ENCODE measurements around the gene SLC16A6. TPM values are rescaled to one million over a fixed set of nuclear protein-coding genes. Genes with fewer than 3 reads are reported as not detected.

Gene SLC16A6
- total and polyA plus RNA-seq, 2 of the 4 experiments (the other 2 are of a cell fraction), result 0.22 to 0.54 TPM

DNA sequence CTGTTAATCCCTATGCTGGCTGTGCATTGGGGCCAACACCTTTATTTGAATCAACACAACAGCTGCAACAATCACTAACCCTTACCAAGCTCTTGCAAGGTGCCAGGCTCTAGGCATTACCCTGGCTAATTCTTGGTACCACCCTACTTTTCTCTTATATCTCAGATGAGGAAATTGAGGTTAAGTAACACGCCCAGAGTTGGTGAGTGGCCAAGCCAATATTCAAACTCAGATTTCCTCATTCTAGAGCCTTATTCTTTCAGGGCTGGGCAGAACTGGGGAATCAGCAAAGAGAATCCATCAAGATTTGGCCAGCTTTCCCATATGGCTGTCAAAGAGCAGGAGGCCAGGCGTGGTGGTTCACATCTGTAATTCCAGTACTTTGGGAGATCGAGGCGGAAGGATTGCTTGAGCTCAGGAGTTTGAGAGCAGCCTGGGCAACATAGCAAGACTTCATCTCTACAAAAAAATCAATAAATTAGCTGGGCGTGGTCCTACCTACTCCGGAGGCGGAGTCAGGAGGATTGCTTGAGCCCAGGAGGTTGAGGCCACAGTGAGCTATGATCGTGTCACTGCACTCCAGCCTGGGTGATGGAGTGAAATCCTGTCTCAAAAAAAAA lies 24.1 kb upstream of the SLC16A6 start:
- no peak overlapping the region for H2BK120ac ChIP-seq (ENCODE audit: low read depth, low read length)
- no peak overlapping the region for H2BK5ac ChIP-seq (ENCODE audit: low read depth, low read length, poor library complexity, severe bottlenecking)
- no peaks in the 10 kb centered on the region for H3K9me3 ChIP-seq (ENCODE audit: control insufficient read depth, insufficient read depth, low read length)
- no peak for ATAC-seq (ENCODE audit: low read depth)
- no peak overlapping the region for H3K18ac ChIP-seq (ENCODE audit: low read depth, low read length)
- H3K4me2 ChIP-seq (ENCODE audit: low read depth, low read length), result no peak overlapping the region
- H2BK20ac ChIP-seq (ENCODE audit: low read depth, low read length), result no peak overlapping the region
- no peak overlapping the region for H2AK9ac ChIP-seq (replicated peaks; ENCODE audit: low read depth, low read length, poor library complexity)
- H3K56ac ChIP-seq (ENCODE audit: extremely low read depth, insufficient read depth, low read length), result no peak overlapping the region
- TF ChIP-seq MAZ (IDR thresholded peaks at IDR 0.05; ENCODE audit: borderline replicate concordance, low read depth, low read length) (no peak), RCOR1 (IDR thresholded peaks at IDR 0.05; ENCODE audit: insufficient replicate concordance, low read length) (no peak), SMC3 (IDR thresholded peaks at IDR 0.05; ENCODE audit: low read depth, low read length) (no peak), CHD1 (IDR thresholded peaks at IDR 0.05; ENCODE audit: low read depth, low read length) (no peak), FOS (IDR thresholded peaks at IDR 0.05; ENCODE audit: low read depth, low read length) (no peak)
- no peak overlapping the region for H3K4me3 ChIP-seq (ENCODE audit: insufficient read depth, low read depth, low read length)
- no peak overlapping the region for H4K91ac ChIP-seq (ENCODE audit: insufficient read depth, low read depth, low read length)
- ChIA-PET CTCF (no interaction called here), POLR2A (ENCODE audit: unreplicated experiment) (no interaction called here)
- no peak overlapping the region for H2BK15ac ChIP-seq (ENCODE audit: low read depth, low read length)
- H3K27me3 ChIP-seq (ENCODE audit: control insufficient read depth, insufficient read depth, low read length), result no peaks in the 10 kb centered on the region
- no peaks in the 10 kb centered on the region for H3K79me1 ChIP-seq (ENCODE audit: low read depth in 1 of 2, low read length in 2 of 2)
- H2AFZ ChIP-seq (replicated peaks; ENCODE audit: low read length, poor library complexity), result no peak overlapping the region
- H3K9ac ChIP-seq (ENCODE audit: low read depth, low read length), result no peak overlapping the region
- DNase-seq, result no peak
- H4K8ac ChIP-seq (ENCODE audit: low read depth in 2 of 2, low read length in 2 of 2), result no peak overlapping the region
- no peak overlapping the region for H3K23ac ChIP-seq (ENCODE audit: low read depth, low read length)
- in situ Hi-C loops (cut with MboI; ENCODE audit: low sequenced_read_pairs), result no loop called here
- H3K36me3 ChIP-seq (ENCODE audit: control insufficient read depth, insufficient read depth, low read length), result no peaks in the 10 kb centered on the region
- no peak overlapping the region for H3K4ac ChIP-seq (ENCODE audit: low read depth, low read length)
- dilution Hi-C loops (cut with HindIII; ENCODE audit: low sequenced_read_pairs, unreplicated experiment), result no loop called here
- no peak overlapping the region for H3K27ac ChIP-seq (ENCODE audit: insufficient read depth, low read length)
- BruUV-seq (replicated peaks), result no TSS peak
- no CpG with 5 or more reads among the region's 8 CpGs for WGBS, 2 experiments (ENCODE audit: extremely low coverage in 2 of 2, insufficient read length in 1 of 2)
- H4K20me1 ChIP-seq (ENCODE audit: insufficient read depth, low read length), result no peaks in the 10 kb centered on the region
- H3K4me1 ChIP-seq (ENCODE audit: control insufficient read depth, insufficient read depth, low read length), result no peaks in the 10 kb centered on the region; the same call in 1 of the 2 replicates
- intact Hi-C loops (cut with micrococcal nuclease), result no loop called here
- no peak overlapping the region for H2AK5ac ChIP-seq (ENCODE audit: low read depth, low read length)
- no peak overlapping the region for H4K5ac ChIP-seq (ENCODE audit: low read depth, low read length)
- H3K9me1 ChIP-seq (ENCODE audit: insufficient read depth, low read length), result 0 out of 2 replicates have a peak, but pooled peaks cover 4% of the 10 kb centered on the region
- H3K14ac ChIP-seq (replicated peaks; ENCODE audit: low read depth, low read length), result no peak overlapping the region
